PC-9 (cell line): ENCODE results near the gene C11orf42. TPM values are rescaled to one million over a fixed set of nuclear protein-coding genes. Genes with fewer than 3 reads are reported as not detected.

ENCODE experiments used
- Bru-seq: library from RNA; stranded (reverse); fragments of 400-500 nt; gene quantifications from one replicate; lab custom pipeline; 2021; lab: Mats Ljungman, UMichigan
- BruChase-seq, 2 experiments: library from RNA; stranded (reverse); fragments of 400-500 nt; gene quantifications; one replicate each; lab custom pipeline; 2021; lab: Mats Ljungman, UMichigan
- BruUV-seq: library from RNA; stranded (reverse); fragments of 400-500 nt; replicated peaks from 2 replicates; lab custom pipeline; 2021; lab: Mats Ljungman, UMichigan
- CTCF ChIA-PET: fragments of 300-600 bp; sonication (Branson Sonifier 250); formaldehyde crosslinking; loops from one replicate; lab custom pipeline; 2022; ENCODE audit warnings: antibody characterized with exemption; lab: Charles Lee
- POLR2A ChIA-PET: fragments of 300-600 bp; sonication (Branson Sonifier 250); formaldehyde crosslinking; loops from one replicate; lab custom pipeline; 2022; ENCODE audit warnings: antibody characterized with exemption; ENCODE audit not compliant: unreplicated experiment; lab: Charles Lee
- DNase-seq, 2 experiments: peaks; one replicate each; pipeline versions ENCODE4 v3.0.0 to v3.0.0-alpha.2; 2015 to 2022; ENCODE audit warnings: mixed read lengths in 1 of 2
- H2AFZ ChIP-seq: fragments of 200-600 bp; sonication (generic); 2 replicates; pipeline ENCODE4 v1.8.1; 2017; ENCODE audit warnings: antibody characterized with exemption
- H3F3A ChIP-seq: fragments of 200-600 bp; sonication (generic); 2 replicates; pipeline ENCODE4 v1.8.1; 2017; ENCODE audit warnings: antibody characterized with exemption, mild to moderate bottlenecking, low read depth; ENCODE audit not compliant: insufficient read depth
- H3K27ac ChIP-seq: fragments of 200-600 bp; sonication (generic); 2 replicates; pipeline ENCODE4 v1.6.1; 2016; ENCODE audit warnings: mixed run types
- H3K27me3 ChIP-seq: fragments of 200-600 bp; sonication (generic); 2 replicates; pipeline ENCODE4 v1.6.1; 2016; ENCODE audit warnings: low read depth, mixed run types; ENCODE audit not compliant: insufficient read depth
- H3K36me3 ChIP-seq: fragments of 200-600 bp; sonication (generic); 2 replicates; pipeline ENCODE4 v1.6.1; 2016; ENCODE audit warnings: low read depth, mixed run types
- H3K4me1 ChIP-seq: fragments of 200-600 bp; sonication (generic); replicated peaks from 2 replicates; pipeline ENCODE4 v1.6.1; 2016; ENCODE audit warnings: mixed run types; ENCODE audit not compliant: insufficient read depth
- H3K4me2 ChIP-seq: fragments of 200-600 bp; sonication (generic); 2 replicates; pipeline ENCODE4 v1.6.1; 2017; ENCODE audit warnings: mixed run types
- H3K4me3 ChIP-seq: fragments of 200-600 bp; sonication (generic); 2 replicates; pipeline ENCODE4 v1.6.1; 2016; ENCODE audit warnings: mixed run types
- H3K79me2 ChIP-seq: fragments of 200-600 bp; sonication (generic); 2 replicates; pipeline ENCODE4 v1.6.1; 2017; ENCODE audit warnings: low read depth, mixed run types
- H3K9me2 ChIP-seq: fragments of 200-600 bp; sonication (generic); 2 replicates; pipeline ENCODE4 v1.8.1; 2017; ENCODE audit warnings: mild to moderate bottlenecking; ENCODE audit not compliant: insufficient read depth
- H3K9me3 ChIP-seq: fragments of 200-600 bp; sonication (generic); 2 replicates; pipeline ENCODE4 v1.8.1; 2016; ENCODE audit warnings: low read depth; ENCODE audit not compliant: insufficient read depth
- H4K20me1 ChIP-seq: fragments of 200-600 bp; sonication (generic); 2 replicates; pipeline ENCODE4 v1.8.1; 2017; ENCODE audit not compliant: insufficient read depth
- CTCF ChIP-seq: fragments of 200-600 bp; sonication (generic); conservative IDR thresholded peaks from 2 replicates; pipeline ENCODE4 v1.6.1; 2017; ENCODE audit warnings: mixed run types, antibody characterized with exemption, mild to moderate bottlenecking, moderate library complexity
- EZH2 ChIP-seq: fragments of 200-600 bp; sonication (generic); IDR thresholded peaks from 2 replicates; pipeline ENCODE4 v1.8.0; 2017; ENCODE audit warnings: antibody characterized with exemption, low read depth
- intact Hi-C: fragments of 100-400 bp; cut with micrococcal nuclease; formaldehyde crosslinking; loops from one replicate; pipeline ENCODE4 v1.10.0; 2022; ENCODE audit not compliant: unreplicated experiment
- long read RNA-seq: library from polyadenylated mRNA; stranded (forward); transcript quantifications from one replicate; pipeline ENCODE4 v2.0.0, GENCODE V29; 2022
- total RNA-seq: library from RNA; stranded (reverse); gene quantifications from 2 replicates; pipeline ENCODE4 v1.2.3, GENCODE V29; 2021

The C11orf42 gene
- total RNA-seq (not detected in 2 replicates), Bru-seq, nascent RNA (not detected), BruChase-seq, experiment 1, labeled RNA remaining after a 2-hour chase (not detected), BruChase-seq, experiment 2, labeled RNA remaining after a 6-hour chase (not detected)
- long read RNA-seq, partial matches to known transcripts = 0 of 3 reads
- long read RNA-seq, other reads (novel, unspliced or antisense) = 3 of 3 reads

GRCh38 chr11:6205366-6205765 lies at the start of gene C11orf42:
Gene C11orf42 (plus strand): TSS chr11:6205557. CDS start chr11:6205616, 59 bp downstream.
- Histone ChIP-seq H3K9me3 (no peaks in the 10 kb centered on the region), H3K36me3 (no peaks in the 10 kb centered on the region), H2AFZ (no peak within 1 kb of the TSS), H3K79me2 (no peaks in the 10 kb centered on the region), H3F3A (no peaks in the 10 kb centered on the region), H3K4me1 (no peaks in the 10 kb centered on the region), H3K9me2 (no peaks in the 10 kb centered on the region), H3K27ac (no peak within 1 kb of the TSS), H3K27me3 (no peaks in the 10 kb centered on the region), H3K4me3 (no peak within 1 kb of the TSS), H4K20me1 (no peaks in the 10 kb centered on the region), H3K4me2 (no peak within 1 kb of the TSS)
- ChIA-PET POLR2A (no interaction called here), CTCF (no interaction called here)
- no TSS peak for BruUV-seq
- DNase-seq = no peak
- no peak for TF ChIP-seq EZH2
- no peak for TF ChIP-seq CTCF
- intact Hi-C loops = no loop called here

- ChIA-PET POLR2A (no interaction called here), CTCF (no interaction called here)
- Histone ChIP-seq H4K20me1 (no peaks in the 10 kb centered on the region), H3K27ac (no peak overlapping the region), H3K27me3 (no peaks in the 10 kb centered on the region), H3K9me2 (no peaks in the 10 kb centered on the region), H3K4me3 (no peak overlapping the region), H3K4me2 (no peak overlapping the region), H3K79me2 (no peaks in the 10 kb centered on the region), H3F3A (no peaks in the 10 kb centered on the region), H3K9me3 (no peaks in the 10 kb centered on the region), H2AFZ (no peak overlapping the region), H3K36me3 (no peaks in the 10 kb centered on the region), H3K4me1 (no peaks in the 10 kb centered on the region)
- intact Hi-C loops = no loop called here
- DNase-seq = no peak
- no peak for TF ChIP-seq CTCF
- no peak for TF ChIP-seq EZH2
- BruUV-seq = no TSS peak
Measured at GRCh38 chr11:6156628-6157359, 48.6 kb upstream of the C11orf42 start.

GRCh38 chr11:6170226-6170625 lies 35.1 kb upstream of the C11orf42 start, which contains the start of gene OR52B2:
Gene OR52B2 (minus strand): TSS chr11:6170326. CDS start chr11:6170326, 0 bp downstream.
- Histone ChIP-seq H3F3A (no peaks in the 10 kb centered on the region), H3K9me2 (no peaks in the 10 kb centered on the region), H3K4me2 (no peak within 1 kb of the TSS), H3K79me2 (no peaks in the 10 kb centered on the region), H3K27ac (no peak within 1 kb of the TSS), H3K4me3 (no peak within 1 kb of the TSS), H3K27me3 (no peaks in the 10 kb centered on the region), H3K9me3 (no peaks in the 10 kb centered on the region), H3K4me1 (no peaks in the 10 kb centered on the region), H2AFZ (no peak within 1 kb of the TSS), H3K36me3 (no peaks in the 10 kb centered on the region), H4K20me1 (no peaks in the 10 kb centered on the region)
- CTCF ChIA-PET = no interaction called here
- no TSS peak for BruUV-seq
- no peak for DNase-seq
- TF ChIP-seq CTCF (no peak), EZH2 (no peak)
- POLR2A ChIA-PET = no interaction called here
- intact Hi-C loops = no loop called here
